SK-N-MC (cell line): ENCODE data around the gene CAPN5.

Experiments
- DNase-seq: peaks from one replicate; pipeline ENCODE4 v3.0.0-alpha.2; 2011; ENCODE audit warnings: low read depth, low spot score
- H3K27ac ChIP-seq: fragments of 200-600 bp; sonication (generic); 2 replicates; pipeline ENCODE4 v1.5.1; 2016; ENCODE audit warnings: mixed run types
- H3K36me3 ChIP-seq: fragments of 200-600 bp; sonication (generic); 2 replicates; pipeline ENCODE4 v1.6.1; 2017; ENCODE audit warnings: antibody characterized with exemption, low read length, mixed read lengths; ENCODE audit not compliant: insufficient read depth
- H3K4me3 ChIP-seq: fragments of 200-600 bp; sonication (generic); 2 replicates; pipeline ENCODE4 v1.5.1; 2016
- H3K9ac ChIP-seq: fragments of 200-600 bp; sonication (generic); 2 replicates; pipeline ENCODE4 v1.8.0; 2017; ENCODE audit warnings: mixed run types, mixed read lengths; ENCODE audit not compliant: insufficient read length
- H3K9me3 ChIP-seq: fragments of 200-600 bp; sonication (generic); 2 replicates; pipeline ENCODE4 v1.6.1; 2017; ENCODE audit warnings: low read depth, mild to moderate bottlenecking, antibody characterized with exemption, low read length, moderate library complexity, mixed read lengths
- EZH2 ChIP-seq: fragments of 200-600 bp; sonication (generic); IDR thresholded peaks from one replicate; pipeline ENCODE4 v1.6.1; 2017; ENCODE audit warnings: antibody characterized with exemption
- FOXP2 ChIP-seq: optimal IDR thresholded peaks from 2 replicates; pipeline ENCODE3; 2011; ENCODE audit warnings: mild to moderate bottlenecking, moderate library complexity; ENCODE audit not compliant: insufficient read depth; ENCODE audit errors: extremely low read length, control extremely low read depth
- POLR2AphosphoS5 ChIP-seq: IDR thresholded peaks from 2 replicates; pipeline ENCODE4 v1.6.1; 2012; ENCODE audit warnings: mild to moderate bottlenecking, low read depth, low read length, borderline replicate concordance

Gene CAPN5

DNA sequence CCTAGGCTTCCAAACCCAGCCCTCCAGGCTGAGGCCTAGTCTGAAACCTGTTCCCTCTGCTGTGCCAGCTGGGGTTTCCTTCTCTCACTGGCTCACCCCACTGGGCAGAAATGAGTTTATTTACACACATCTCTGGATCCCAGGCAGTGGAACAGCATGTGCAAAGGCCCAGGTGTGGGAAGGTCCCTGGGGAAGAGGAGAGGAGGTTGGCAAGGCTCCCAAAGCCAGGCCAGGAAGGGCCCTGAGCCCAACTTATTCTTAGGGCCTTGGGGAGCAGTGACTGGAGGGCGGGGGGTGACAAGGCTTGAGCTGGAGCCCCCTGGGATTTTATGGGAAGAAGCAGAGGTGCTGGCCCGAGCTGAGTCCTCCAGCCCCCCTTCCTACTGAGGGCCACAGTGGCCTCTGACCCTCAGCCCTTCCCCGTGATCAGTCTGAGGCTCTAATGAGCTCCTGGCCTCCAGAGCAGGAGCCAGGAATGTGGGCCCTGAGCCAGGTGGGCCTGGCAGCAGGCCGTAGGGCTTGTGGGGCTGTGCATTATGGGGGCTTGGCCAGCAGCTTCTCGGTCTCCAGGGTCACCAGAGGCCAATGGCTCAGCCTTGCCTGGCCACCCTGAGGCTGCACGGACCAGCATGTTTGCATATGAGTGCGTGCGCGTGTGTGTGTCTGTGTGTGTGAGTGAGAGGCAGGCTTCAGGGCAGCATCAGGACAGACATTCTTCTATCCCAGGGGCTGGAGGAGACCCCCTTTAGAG, 64.2 kb downstream of the CAPN5 start:
- Histone ChIP-seq H3K4me3 (no peak overlapping the region), H3K9me3 (no peaks in the 10 kb centered on the region), H3K36me3 (no peaks in the 10 kb centered on the region), H3K27ac (no peak overlapping the region), H3K9ac (no peak overlapping the region)
- no peak for DNase-seq
- TF ChIP-seq FOXP2 (no peak), POLR2AphosphoS5 (no peak), EZH2 (no peak)

- Histone ChIP-seq H3K36me3 (no peaks in the 10 kb centered on the region), H3K9ac (no peak overlapping the region), H3K9me3 (no peaks in the 10 kb centered on the region), H3K27ac (no peak overlapping the region), H3K4me3 (no peak overlapping the region)
- no peak for DNase-seq
- no peak for TF ChIP-seq POLR2AphosphoS5
Measured at GRCh38 chr11:77131560-77131959, 64.8 kb downstream of the CAPN5 start.

GRCh38 chr11:77135069-77135468, 68.3 kb downstream of the CAPN5 start:
- TF ChIP-seq FOXP2 (no peak), POLR2AphosphoS5 (no peak), EZH2 (no peak)
- Histone ChIP-seq H3K9ac (no peak overlapping the region), H3K36me3 (no peaks in the 10 kb centered on the region), H3K4me3 (no peak overlapping the region), H3K9me3 (no peaks in the 10 kb centered on the region), H3K27ac (no peak overlapping the region)
- DNase-seq, result no peak

GRCh38 chr11:77136074-77136473, 69.3 kb downstream of the CAPN5 start:
- no peak for DNase-seq
- Histone ChIP-seq H3K27ac (no peak overlapping the region), H3K4me3 (no peak overlapping the region), H3K9ac (no peak overlapping the region), H3K9me3 (no peaks in the 10 kb centered on the region), H3K36me3 (no peaks in the 10 kb centered on the region)
- TF ChIP-seq POLR2AphosphoS5 (no peak), FOXP2 (no peak), EZH2 (no peak)

GRCh38 chr11:77136784-77137420, 70.1 kb downstream of the CAPN5 start:
- Histone ChIP-seq H3K36me3 (no peaks in the 10 kb centered on the region), H3K9ac (no peak overlapping the region), H3K4me3 (no peak overlapping the region), H3K27ac (no peak overlapping the region), H3K9me3 (no peaks in the 10 kb centered on the region)
- no peak for TF ChIP-seq EZH2
- TF ChIP-seq POLR2AphosphoS5, result no peak
- no peak for TF ChIP-seq FOXP2
- no peak for DNase-seq

DNA sequence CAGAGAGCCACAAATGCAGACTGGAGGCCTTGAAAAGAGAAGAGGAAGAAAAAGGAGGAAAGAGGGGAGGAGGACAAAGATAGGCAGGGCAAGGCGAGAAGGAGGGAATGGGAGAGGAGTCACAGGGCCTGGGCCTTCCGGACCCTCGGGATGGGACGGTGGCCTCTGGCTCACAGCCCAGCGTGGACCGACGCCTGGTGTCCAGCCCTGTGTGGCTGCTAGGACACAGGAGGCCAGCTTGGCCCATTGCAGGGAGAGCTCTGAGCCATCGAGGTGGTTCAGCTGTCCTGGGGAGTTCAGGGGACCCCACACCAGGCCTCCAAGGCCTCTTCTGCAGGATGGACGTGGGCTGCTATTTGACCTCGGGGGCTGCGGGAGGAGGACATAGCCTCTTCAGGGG, 70.7 kb downstream of the CAPN5 start:
- Histone ChIP-seq H3K4me3 (no peak overlapping the region), H3K27ac (no peak overlapping the region), H3K36me3 (no peaks in the 10 kb centered on the region), H3K9ac (no peak overlapping the region), H3K9me3 (no peaks in the 10 kb centered on the region)
- DNase-seq, result no peak
- TF ChIP-seq FOXP2, result no peak
- no peak for TF ChIP-seq POLR2AphosphoS5

- TF ChIP-seq EZH2, result no peak
- TF ChIP-seq FOXP2, result no peak
- TF ChIP-seq POLR2AphosphoS5, result no peak
- Histone ChIP-seq H3K9ac (no peak overlapping the region), H3K36me3 (no peaks in the 10 kb centered on the region), H3K27ac (no peak overlapping the region), H3K4me3 (no peak overlapping the region), H3K9me3 (no peaks in the 10 kb centered on the region)
- no peak for DNase-seq
Measured at GRCh38 chr11:77138106-77138649, 71.4 kb downstream of the CAPN5 start.

- H3K4me3 ChIP-seq, result no peak overlapping the region
- no peak for DNase-seq
- TF ChIP-seq EZH2 (no peak), FOXP2 (no peak), POLR2AphosphoS5 (no peak)
- H3K36me3 ChIP-seq, result no peaks in the 10 kb centered on the region
- H3K27ac ChIP-seq, result no peak overlapping the region
- H3K9me3 ChIP-seq, result no peaks in the 10 kb centered on the region
- no peak overlapping the region for H3K9ac ChIP-seq
Measured at GRCh38 chr11:77139201-77139600, 72.4 kb downstream of the CAPN5 start.
